OCI-LY1 (cell line): ENCODE measurements around the gene CNGA2.

Experiments used
- H2AFZ ChIP-seq: fragments of 200-600 bp; sonication (generic), shearing (Covaris generic); 2 replicates; pipeline ENCODE4 v1.6.0; 2014; ENCODE audit warnings: antibody characterized with exemption, mild to moderate bottlenecking, low read length
- H3F3A ChIP-seq: fragments of 200-600 bp; sonication (generic), shearing (Covaris generic); 2 replicates; pipeline ENCODE4 v1.6.0; 2014; ENCODE audit warnings: mild to moderate bottlenecking, antibody characterized with exemption, low read length, moderate library complexity; ENCODE audit not compliant: insufficient read depth
- H3K27ac ChIP-seq: fragments of 200-600 bp; sonication (generic); 2 replicates; pipeline ENCODE4 v1.5.1; 2014; ENCODE audit warnings: low read length, mixed run types, mild to moderate bottlenecking, low read depth; ENCODE audit not compliant: poor library complexity, severe bottlenecking
- H3K27me3 ChIP-seq: fragments of 200-600 bp; sonication (generic); 2 replicates; pipeline ENCODE4 v1.6.0; 2014; ENCODE audit warnings: antibody characterized with exemption, mild to moderate bottlenecking, low read length, moderate library complexity; ENCODE audit not compliant: insufficient read depth
- H3K36me3 ChIP-seq: fragments of 200-600 bp; sonication (generic); 2 replicates; pipeline ENCODE4 v1.6.1; 2014; ENCODE audit warnings: mild to moderate bottlenecking, antibody characterized with exemption, low read length, moderate library complexity, mixed read lengths; ENCODE audit not compliant: insufficient read depth
- H3K4me1 ChIP-seq: fragments of 200-600 bp; sonication (generic); 2 replicates; pipeline ENCODE4 v1.5.1; 2014; ENCODE audit warnings: mild to moderate bottlenecking, low read length, moderate library complexity; ENCODE audit not compliant: insufficient read depth, severe bottlenecking
- H3K4me2 ChIP-seq: fragments of 200-600 bp; sonication (generic), shearing (Covaris generic); 2 replicates; pipeline ENCODE4 v1.6.1; 2014; ENCODE audit warnings: low read length
- H3K4me3 ChIP-seq: fragments of 200-600 bp; sonication (generic); 2 replicates; pipeline ENCODE4 v1.5.1; 2014; ENCODE audit warnings: low read length, low read depth, mild to moderate bottlenecking, mixed read lengths; ENCODE audit not compliant: poor library complexity, severe bottlenecking
- H3K79me2 ChIP-seq: fragments of 200-600 bp; shearing (Covaris generic); 2 replicates; pipeline ENCODE4 v1.6.1; 2016; ENCODE audit warnings: mixed run types, low read length, mixed read lengths; ENCODE audit not compliant: insufficient read depth
- H3K9ac ChIP-seq: fragments of 200-600 bp; sonication (generic), shearing (Covaris generic); 2 replicates; pipeline ENCODE4 v1.6.1; 2014; ENCODE audit warnings: mild to moderate bottlenecking, low read length, mixed read lengths
- H3K9me2 ChIP-seq: fragments of 200-600 bp; sonication (generic), shearing (Covaris generic); 2 replicates; pipeline ENCODE4 v1.6.1; 2014; ENCODE audit warnings: low read depth, mild to moderate bottlenecking, low read length, mixed read lengths
- H3K9me3 ChIP-seq: fragments of 200-600 bp; shearing (Covaris generic); 2 replicates; pipeline ENCODE4 v1.6.1; 2014; ENCODE audit warnings: low read length, mixed read lengths
- H4K20me1 ChIP-seq: fragments of 200-600 bp; sonication (generic), shearing (Covaris generic); 2 replicates; pipeline ENCODE4 v1.6.0; 2016; ENCODE audit warnings: mild to moderate bottlenecking, low read length; ENCODE audit not compliant: insufficient read depth
- EZH2 ChIP-seq: fragments of 200-600 bp; sonication (generic), shearing (Covaris generic); IDR thresholded peaks from 2 replicates; pipeline ENCODE4 v1.8.0; 2017; ENCODE audit warnings: borderline replicate concordance, mixed run types, mild to moderate bottlenecking, antibody characterized with exemption, low read length, moderate library complexity, mixed read lengths
- TF ChIP-seq, protein P1 (sequence below): fragments of 200-600 bp; sonication (generic), shearing (Covaris generic); IDR thresholded peaks from 2 replicates; pipeline ENCODE4 v1.5.1; 2017; ENCODE audit warnings: mild to moderate bottlenecking, antibody characterized with exemption, low read length, moderate library complexity, mixed read lengths

Gene CNGA2

DNA sequence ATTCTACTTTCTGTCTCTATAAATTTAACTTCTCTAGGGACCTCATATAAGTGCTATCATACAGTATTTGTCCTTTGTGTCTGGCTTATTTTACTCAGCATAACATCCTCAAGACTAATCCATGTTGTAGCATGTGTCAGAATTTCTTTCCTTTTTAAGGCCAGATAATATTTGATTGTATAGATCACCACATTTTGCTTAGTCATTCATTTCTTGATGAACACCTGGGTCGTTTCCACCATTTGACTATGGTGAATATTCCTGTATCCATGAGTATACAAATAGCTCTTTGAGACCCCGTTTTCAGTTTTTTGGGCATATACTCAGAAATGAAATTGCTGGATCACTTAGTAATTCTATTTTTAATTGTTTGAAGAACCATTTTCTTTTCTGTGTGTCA is 12.0 kb downstream of the CNGA2 start:
- H3K4me2 ChIP-seq = no peak overlapping the region
- H3K27me3 ChIP-seq = no peaks in the 10 kb centered on the region
- H3K9ac ChIP-seq = no peak overlapping the region
- H4K20me1 ChIP-seq = no peaks in the 10 kb centered on the region
- H3K36me3 ChIP-seq = no peaks in the 10 kb centered on the region
- H3K9me3 ChIP-seq = no peaks in the 10 kb centered on the region
- no peak overlapping the region for H3K4me3 ChIP-seq
- TF ChIP-seq, protein P1, sequence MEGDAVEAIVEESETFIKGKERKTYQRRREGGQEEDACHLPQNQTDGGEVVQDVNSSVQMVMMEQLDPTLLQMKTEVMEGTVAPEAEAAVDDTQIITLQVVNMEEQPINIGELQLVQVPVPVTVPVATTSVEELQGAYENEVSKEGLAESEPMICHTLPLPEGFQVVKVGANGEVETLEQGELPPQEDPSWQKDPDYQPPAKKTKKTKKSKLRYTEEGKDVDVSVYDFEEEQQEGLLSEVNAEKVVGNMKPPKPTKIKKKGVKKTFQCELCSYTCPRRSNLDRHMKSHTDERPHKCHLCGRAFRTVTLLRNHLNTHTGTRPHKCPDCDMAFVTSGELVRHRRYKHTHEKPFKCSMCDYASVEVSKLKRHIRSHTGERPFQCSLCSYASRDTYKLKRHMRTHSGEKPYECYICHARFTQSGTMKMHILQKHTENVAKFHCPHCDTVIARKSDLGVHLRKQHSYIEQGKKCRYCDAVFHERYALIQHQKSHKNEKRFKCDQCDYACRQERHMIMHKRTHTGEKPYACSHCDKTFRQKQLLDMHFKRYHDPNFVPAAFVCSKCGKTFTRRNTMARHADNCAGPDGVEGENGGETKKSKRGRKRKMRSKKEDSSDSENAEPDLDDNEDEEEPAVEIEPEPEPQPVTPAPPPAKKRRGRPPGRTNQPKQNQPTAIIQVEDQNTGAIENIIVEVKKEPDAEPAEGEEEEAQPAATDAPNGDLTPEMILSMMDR = no peak
- TF ChIP-seq EZH2 = no peak
- no peaks in the 10 kb centered on the region for H3K4me1 ChIP-seq
- H3K27ac ChIP-seq = no peak overlapping the region
- no peaks in the 10 kb centered on the region for H3K9me2 ChIP-seq
- no peaks in the 10 kb centered on the region for H3K79me2 ChIP-seq
- no peak overlapping the region for H2AFZ ChIP-seq
- no peaks in the 10 kb centered on the region for H3F3A ChIP-seq

DNA sequence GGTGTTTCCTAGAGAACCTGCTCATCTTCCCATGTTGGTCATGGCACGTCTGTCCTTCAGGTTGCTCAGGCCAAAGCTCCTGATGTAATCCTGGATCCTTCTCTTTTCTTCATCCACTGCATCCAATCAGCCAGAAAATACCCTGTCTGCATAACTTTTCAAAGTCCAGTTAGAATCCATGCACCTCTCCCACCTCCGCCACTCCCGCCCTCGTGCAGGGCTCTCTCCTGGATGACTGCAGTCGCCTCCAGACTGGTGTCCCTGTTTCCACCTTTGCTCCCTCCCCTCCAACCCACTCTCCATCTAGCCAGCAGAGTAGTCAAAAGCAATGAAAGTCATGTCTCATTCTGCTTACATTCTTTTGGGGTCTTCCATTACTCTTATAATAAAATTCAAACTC is 16.0 kb downstream of the CNGA2 start:
- Histone ChIP-seq H3K9me2 (no peaks in the 10 kb centered on the region), H3K9ac (no peak overlapping the region), H3K27me3 (no peaks in the 10 kb centered on the region), H3F3A (no peaks in the 10 kb centered on the region), H3K4me2 (no peak overlapping the region), H3K4me1 (no peaks in the 10 kb centered on the region), H3K4me3 (no peak overlapping the region), H3K79me2 (no peaks in the 10 kb centered on the region), H4K20me1 (no peaks in the 10 kb centered on the region), H2AFZ (no peak overlapping the region), H3K36me3 (no peaks in the 10 kb centered on the region), H3K9me3 (no peaks in the 10 kb centered on the region), H3K27ac (no peak overlapping the region)
- TF ChIP-seq, protein P1 = no peak
- no peak for TF ChIP-seq EZH2

DNA sequence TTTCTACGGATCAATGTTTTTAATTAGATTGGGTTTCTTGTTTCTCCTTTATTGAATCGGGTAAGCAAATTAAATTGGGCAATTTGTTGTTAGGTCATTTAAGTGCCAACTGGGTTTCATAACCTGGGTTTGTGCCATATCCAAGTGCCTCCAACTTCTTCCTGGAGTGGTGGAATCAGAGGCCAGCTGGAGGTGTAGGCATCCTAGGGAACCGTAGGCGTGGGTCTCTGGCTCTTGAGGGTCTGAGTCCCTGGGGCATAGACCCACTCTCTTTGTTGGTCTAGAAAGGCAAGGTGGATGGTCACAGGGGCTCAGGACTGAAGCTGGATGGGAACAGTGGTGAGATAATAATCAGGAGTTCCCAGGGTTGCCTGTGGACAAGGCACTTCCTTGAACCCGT is 18.3 kb downstream of the CNGA2 start:
- Histone ChIP-seq H3K9ac (no peak overlapping the region), H3K9me2 (no peaks in the 10 kb centered on the region), H3K79me2 (no peaks in the 10 kb centered on the region), H2AFZ (no peak overlapping the region), H3K36me3 (no peaks in the 10 kb centered on the region), H3K4me2 (no peak overlapping the region), H3F3A (no peaks in the 10 kb centered on the region), H4K20me1 (no peaks in the 10 kb centered on the region), H3K4me1 (no peaks in the 10 kb centered on the region), H3K27me3 (no peaks in the 10 kb centered on the region), H3K4me3 (no peak overlapping the region), H3K27ac (no peak overlapping the region), H3K9me3 (no peaks in the 10 kb centered on the region)
- no peak for TF ChIP-seq EZH2
- TF ChIP-seq, protein P1 = no peak
